Omental fat pad (tissue), 4 donors: ENCODE measurements around the gene EPSTI1. TPM values are rescaled to one million over a fixed set of nuclear protein-coding genes. Genes with fewer than 3 reads are reported as not detected.

Experiments used
- ATAC-seq: fragments of 150-250 bp; one replicate; pipeline ENCODE4 v1.9.1; 2016; ENCODE audit warnings: mild to moderate bottlenecking, moderate library complexity; ENCODE audit not compliant: low FRiP score
- DNase-seq: peaks from one replicate; pipeline ENCODE4 v3.0.0-alpha.2; 2019; ENCODE audit warnings: low spot score
- total RNA-seq, 4 donors: library from RNA; depleted of rRNA; stranded (reverse); fragments of >200 nt; gene quantifications; one replicate each; pipeline ENCODE4 v1.1.0, GENCODE V29; 2016
- TF ChIP-seq, protein P1 (sequence below), 3 donors: fragments of 450-650 bp; IDR thresholded peaks; one replicate each; pipeline ENCODE4 v1.5.1; 2016 to 2017; ENCODE audit warnings: antibody characterized with exemption in 3 of 3, mild to moderate bottlenecking in 3 of 3, moderate library complexity in 2 of 3

Gene EPSTI1
- total RNA-seq, 4 donors from 2014 or later, result 8.3 to 31.8 (median 10.9) TPM

DNA sequence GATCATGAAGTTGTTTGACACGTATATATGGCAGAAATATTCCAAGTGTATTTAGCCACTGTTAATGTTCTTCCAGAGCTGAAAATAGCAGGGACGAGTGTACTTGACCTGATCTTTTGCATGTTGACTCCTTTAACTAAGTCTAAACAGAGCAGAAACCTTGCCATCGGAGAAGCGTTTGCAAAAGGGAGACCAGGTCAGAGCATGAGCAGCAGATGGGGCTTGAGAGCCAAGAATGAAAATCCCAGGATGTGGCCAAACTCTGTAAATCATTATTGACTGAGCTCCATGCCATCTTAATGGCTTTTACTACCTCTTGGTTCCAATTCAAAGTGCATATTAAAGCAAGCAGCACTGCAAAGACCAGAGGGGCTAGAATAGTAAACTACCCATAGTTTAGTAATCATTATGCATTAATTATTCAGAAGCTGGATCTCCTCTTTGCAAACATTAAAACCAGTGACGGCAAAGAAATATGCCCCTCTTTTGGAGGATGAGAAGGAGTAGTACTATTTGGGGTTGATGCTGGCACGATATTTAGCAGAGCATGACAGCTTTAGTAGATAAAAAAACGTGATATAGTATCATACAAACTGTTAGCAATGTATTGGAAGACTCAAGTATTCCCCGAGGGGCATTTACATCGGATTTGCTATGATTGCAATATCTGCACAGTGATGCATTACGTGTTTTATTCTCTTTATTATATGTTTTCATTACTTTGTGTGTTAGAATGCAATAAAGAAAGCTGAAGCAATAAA is 154.9 kb downstream of the EPSTI1 start:
- TF ChIP-seq, protein P1, sequence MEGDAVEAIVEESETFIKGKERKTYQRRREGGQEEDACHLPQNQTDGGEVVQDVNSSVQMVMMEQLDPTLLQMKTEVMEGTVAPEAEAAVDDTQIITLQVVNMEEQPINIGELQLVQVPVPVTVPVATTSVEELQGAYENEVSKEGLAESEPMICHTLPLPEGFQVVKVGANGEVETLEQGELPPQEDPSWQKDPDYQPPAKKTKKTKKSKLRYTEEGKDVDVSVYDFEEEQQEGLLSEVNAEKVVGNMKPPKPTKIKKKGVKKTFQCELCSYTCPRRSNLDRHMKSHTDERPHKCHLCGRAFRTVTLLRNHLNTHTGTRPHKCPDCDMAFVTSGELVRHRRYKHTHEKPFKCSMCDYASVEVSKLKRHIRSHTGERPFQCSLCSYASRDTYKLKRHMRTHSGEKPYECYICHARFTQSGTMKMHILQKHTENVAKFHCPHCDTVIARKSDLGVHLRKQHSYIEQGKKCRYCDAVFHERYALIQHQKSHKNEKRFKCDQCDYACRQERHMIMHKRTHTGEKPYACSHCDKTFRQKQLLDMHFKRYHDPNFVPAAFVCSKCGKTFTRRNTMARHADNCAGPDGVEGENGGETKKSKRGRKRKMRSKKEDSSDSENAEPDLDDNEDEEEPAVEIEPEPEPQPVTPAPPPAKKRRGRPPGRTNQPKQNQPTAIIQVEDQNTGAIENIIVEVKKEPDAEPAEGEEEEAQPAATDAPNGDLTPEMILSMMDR (IDR thresholded peaks at IDR 0.05), result no peak
- DNase-seq, result no peak
- no peak for ATAC-seq

Other genes with a start within 250 kb of the EPSTI1 start
- 1 to 10 TPM in 1 of 4 donors, under 1 TPM in 1, not detected in 2; 0.12 to 1.0 TPM for gene FAM216B, start 210.7 kb downstream of the EPSTI1 start, total RNA-seq
- gene DNAJC15, start 31.3 kb upstream of the EPSTI1 start, total RNA-seq, result 10 to 100 TPM in 3 of 4 donors, 1 to 10 TPM in 1; 5.5 to 12.1 (median 10.9) TPM